ENCODE results near the gene TCF7L2.

DNA sequence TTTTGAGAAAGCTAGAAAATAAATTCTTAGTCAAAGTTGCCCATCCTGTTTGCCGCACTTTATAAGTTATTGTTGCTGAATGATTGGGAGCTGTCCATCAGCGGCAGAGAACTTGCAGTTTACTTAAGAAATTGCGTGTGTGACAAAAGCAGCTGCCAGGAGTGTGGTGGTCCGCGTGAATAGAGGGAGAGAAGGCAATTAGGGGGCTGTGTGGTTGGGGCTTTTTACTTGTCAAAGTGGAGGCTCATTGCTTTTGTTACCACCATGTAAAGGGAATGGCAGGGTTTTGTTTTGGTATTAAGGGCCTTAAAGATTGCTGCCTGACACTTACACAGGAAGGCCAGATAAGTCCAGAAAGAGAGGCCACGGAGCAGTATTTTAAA is 177.8 kb downstream of the TCF7L2 start:
- TF ChIP-seq, protein P1, sequence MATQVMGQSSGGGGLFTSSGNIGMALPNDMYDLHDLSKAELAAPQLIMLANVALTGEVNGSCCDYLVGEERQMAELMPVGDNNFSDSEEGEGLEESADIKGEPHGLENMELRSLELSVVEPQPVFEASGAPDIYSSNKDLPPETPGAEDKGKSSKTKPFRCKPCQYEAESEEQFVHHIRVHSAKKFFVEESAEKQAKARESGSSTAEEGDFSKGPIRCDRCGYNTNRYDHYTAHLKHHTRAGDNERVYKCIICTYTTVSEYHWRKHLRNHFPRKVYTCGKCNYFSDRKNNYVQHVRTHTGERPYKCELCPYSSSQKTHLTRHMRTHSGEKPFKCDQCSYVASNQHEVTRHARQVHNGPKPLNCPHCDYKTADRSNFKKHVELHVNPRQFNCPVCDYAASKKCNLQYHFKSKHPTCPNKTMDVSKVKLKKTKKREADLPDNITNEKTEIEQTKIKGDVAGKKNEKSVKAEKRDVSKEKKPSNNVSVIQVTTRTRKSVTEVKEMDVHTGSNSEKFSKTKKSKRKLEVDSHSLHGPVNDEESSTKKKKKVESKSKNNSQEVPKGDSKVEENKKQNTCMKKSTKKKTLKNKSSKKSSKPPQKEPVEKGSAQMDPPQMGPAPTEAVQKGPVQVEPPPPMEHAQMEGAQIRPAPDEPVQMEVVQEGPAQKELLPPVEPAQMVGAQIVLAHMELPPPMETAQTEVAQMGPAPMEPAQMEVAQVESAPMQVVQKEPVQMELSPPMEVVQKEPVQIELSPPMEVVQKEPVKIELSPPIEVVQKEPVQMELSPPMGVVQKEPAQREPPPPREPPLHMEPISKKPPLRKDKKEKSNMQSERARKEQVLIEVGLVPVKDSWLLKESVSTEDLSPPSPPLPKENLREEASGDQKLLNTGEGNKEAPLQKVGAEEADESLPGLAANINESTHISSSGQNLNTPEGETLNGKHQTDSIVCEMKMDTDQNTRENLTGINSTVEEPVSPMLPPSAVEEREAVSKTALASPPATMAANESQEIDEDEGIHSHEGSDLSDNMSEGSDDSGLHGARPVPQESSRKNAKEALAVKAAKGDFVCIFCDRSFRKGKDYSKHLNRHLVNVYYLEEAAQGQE (IDR thresholded peaks at IDR 0.05; ENCODE audit: insufficient read depth in 1 of 2, low read depth in 2 of 2, low read length in 1 of 2), result 0 out of 4 replicates have a peak, but pooled peaks of 1 of the 2 experiments have one; percentile 27
- TF ChIP-seq, protein P2, sequence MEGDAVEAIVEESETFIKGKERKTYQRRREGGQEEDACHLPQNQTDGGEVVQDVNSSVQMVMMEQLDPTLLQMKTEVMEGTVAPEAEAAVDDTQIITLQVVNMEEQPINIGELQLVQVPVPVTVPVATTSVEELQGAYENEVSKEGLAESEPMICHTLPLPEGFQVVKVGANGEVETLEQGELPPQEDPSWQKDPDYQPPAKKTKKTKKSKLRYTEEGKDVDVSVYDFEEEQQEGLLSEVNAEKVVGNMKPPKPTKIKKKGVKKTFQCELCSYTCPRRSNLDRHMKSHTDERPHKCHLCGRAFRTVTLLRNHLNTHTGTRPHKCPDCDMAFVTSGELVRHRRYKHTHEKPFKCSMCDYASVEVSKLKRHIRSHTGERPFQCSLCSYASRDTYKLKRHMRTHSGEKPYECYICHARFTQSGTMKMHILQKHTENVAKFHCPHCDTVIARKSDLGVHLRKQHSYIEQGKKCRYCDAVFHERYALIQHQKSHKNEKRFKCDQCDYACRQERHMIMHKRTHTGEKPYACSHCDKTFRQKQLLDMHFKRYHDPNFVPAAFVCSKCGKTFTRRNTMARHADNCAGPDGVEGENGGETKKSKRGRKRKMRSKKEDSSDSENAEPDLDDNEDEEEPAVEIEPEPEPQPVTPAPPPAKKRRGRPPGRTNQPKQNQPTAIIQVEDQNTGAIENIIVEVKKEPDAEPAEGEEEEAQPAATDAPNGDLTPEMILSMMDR (IDR thresholded peaks at IDR 0.05), result no peak
- TF ChIP-seq SIN3A (IDR thresholded peaks at IDR 0.05; ENCODE audit: borderline replicate concordance, insufficient read depth, low read depth, low read length) (no peak), POLR2AphosphoS5 (IDR thresholded peaks at IDR 0.05; ENCODE audit: low read depth, low read length) (no peak), TCF7L2 (IDR thresholded peaks at IDR 0.05; ENCODE audit: low read depth, low read length) (no peak)
